Activated CD4-positive, CD25-positive, alpha-beta regulatory T cell treated with anti-CD3 and anti-CD28 coated beads, Interleukin-2, amount 50 U/mL, for 72 hours (primary cell): ENCODE results near the gene SEZ6.
"Not testable (repeated sequence)": the region's sequence is repeated elsewhere in the genome, so short reads cannot be mapped to it uniquely, and the experiment has no call there.

Experiments
- DNase-seq: peaks from one replicate; pipeline ENCODE4 v3.0.0; 2021

Gene SEZ6

GRCh38 chr17:28951428-28951990 is 54.3 kb downstream of the SEZ6 start, which contains the start of gene PHF12:
PHF12 (minus strand) TSS chr17:28951518; CDS start chr17:28950960, 558 bp downstream.
- DNase-seq = peak; percentile 99

DNA sequence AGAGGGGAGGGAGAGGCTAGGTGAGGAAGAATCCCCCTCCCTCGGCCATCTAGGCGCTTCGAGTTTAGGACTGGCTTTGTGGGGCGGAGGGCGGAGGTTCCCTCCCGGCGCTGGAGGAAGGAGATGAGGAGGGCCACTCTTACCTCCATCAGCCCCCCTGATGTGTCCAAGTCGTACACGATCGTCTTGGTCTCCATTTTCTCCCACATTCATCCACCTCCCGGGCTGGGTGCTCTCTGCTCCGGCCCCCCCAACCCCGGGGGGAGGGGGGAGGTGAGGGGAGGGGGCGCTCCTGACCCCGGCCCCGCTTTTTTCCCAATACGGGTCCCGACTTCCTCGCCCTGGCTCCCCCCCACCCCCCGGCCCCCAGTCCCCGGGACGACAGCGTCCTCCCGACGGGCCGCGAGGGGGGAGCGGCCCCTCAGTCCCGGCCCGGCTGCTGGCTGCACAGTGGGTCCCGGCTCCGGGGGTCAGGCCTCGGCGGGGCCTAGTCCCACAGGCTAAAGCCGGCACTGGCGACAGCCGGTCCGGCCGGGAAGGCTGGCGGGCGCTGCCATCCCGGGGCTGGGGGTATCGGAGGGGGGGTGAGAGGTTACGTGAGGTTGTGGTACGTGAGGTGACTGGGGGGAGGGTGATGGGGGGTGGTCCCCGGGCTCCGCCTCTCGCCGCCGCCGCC is 54.9 kb downstream of the SEZ6 start:
- DNase-seq = peak; percentile 43

GRCh38 chr17:28950017-28950751 is 55.6 kb downstream of the SEZ6 start:
- DNase-seq = peak; percentile 53

- DNase-seq = peak; percentile 68
Measured at GRCh38 chr17:28949185-28950016, 56.4 kb downstream of the SEZ6 start.

DNA sequence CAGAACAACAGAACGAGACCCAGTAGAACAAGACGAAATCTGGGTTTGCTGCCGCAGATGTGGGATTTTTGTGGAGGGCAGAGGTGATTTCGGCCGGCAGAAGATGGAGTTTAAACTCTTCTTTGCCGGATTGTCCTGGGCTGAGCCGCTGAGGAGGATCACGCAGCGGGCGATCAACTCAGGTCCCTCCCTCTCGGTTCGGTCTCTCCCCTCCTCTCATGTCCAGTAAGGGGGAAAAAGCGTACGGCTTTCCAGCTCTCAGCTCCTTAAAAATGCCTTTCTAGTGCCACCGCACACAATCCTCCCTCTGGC is 57.0 kb downstream of the SEZ6 start:
- DNase-seq = no peak

DNA sequence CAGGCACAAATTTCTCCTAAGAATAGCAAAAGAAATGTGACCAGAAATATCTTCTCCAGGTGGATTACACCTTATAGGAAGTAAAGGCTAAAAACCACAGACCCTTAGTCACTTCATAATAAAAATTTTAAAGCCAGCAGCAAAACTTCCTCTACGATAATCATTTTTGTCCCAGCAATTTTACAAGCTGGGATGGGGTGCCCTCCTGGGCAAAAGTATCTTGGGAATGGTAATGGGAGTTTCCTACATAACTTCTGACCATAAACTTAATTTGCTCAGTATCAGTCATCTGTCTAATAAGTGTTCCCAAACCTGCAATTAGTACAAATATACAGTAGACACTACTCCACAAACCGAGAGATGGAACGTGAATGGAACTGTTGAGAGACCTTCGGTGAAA is 57.5 kb downstream of the SEZ6 start:
- no peak for DNase-seq

GRCh38 chr17:28947639-28948038 is 58.2 kb downstream of the SEZ6 start:
- no peak for DNase-seq

GRCh38 chr17:28946239-28946638 is 59.6 kb downstream of the SEZ6 start:
- no peak for DNase-seq

- DNase-seq = no peak
Measured at GRCh38 chr17:28944862-28945741, 60.7 kb downstream of the SEZ6 start.

- no peak for DNase-seq
Measured at GRCh38 chr17:28944343-28944742, 61.5 kb downstream of the SEZ6 start.

DNA sequence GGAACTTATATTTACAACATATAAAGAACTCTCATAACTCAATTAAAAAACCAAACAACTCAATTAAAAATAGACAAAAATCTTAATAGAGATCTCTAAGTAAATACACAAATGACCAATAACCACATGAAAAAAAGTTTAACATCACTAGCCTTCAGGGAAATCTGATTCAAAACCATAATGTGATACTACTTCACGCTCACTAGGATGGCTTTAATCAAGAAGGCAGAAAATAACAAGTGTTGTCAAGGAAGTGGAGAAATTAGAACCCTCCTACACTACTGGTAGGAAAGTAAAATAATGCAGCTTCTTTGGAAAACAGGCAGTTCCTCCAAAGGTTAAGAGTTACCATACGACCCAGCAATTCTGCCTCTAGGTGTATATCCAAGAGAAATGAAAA is 62.9 kb downstream of the SEZ6 start:
- DNase-seq = no peak

DNA sequence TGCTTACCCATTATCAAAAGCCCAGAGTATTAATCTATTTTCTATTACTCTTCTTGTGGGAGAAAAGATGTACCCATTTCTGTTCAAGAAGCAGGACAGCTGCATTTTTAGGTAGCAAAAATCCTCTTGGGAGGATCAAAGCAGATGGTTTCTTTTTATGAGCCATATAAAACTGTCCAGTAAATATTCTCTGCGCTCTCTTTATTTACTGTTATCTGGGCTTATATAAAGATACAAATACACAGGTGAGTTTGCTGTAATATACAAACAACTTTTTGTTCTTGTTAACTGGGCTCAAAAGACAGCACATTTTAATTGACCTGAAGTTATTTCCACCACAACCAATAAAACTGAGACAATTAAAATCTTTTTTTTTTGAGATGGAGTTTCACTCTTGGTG is 64.6 kb downstream of the SEZ6 start:
- no peak for DNase-seq

DNA sequence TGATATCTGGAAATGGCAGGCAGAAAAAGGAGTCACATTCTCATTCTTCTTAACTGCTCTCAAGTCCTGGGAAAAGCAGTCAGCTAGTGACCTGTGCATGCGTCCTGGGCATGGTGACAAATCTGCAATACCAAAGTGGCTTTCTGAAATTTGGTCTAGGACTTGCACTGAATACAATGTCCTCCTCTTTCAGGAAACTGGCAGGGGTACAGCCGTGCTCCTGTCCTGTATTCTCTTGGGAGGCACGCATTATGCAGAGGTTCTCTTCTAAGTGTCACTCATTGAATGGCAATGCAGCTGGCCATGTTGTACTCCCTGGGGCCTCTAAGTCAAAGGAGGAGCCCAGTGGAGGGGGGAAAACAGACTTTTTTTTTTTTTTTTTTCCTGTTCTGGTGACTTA is 65.2 kb downstream of the SEZ6 start:
- DNase-seq = no peak

DNA sequence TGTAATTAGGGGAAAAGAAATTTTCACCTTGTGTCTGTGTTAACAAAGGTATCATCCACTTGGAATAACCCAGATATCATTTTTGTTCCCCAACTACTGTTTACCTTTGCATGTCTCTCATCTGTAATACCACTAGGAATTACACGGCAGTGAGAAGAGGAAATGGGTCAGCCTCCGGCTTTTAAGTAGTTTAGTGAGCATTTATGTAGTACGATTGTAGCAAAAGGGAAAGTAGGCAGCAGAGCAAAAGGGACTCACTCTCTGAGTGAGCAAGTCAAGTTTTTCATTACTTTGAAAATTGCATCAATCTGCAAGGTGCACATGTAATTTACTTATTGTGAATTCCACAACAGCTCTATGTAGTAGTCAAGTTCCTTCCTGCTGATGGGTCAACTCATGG is 65.7 kb downstream of the SEZ6 start:
- DNase-seq = no peak

GRCh38 chr17:28938552-28938951 is 67.3 kb downstream of the SEZ6 start:
- no peak for DNase-seq

GRCh38 chr17:28937044-28937729 is 68.6 kb downstream of the SEZ6 start:
- DNase-seq = no peak

DNA sequence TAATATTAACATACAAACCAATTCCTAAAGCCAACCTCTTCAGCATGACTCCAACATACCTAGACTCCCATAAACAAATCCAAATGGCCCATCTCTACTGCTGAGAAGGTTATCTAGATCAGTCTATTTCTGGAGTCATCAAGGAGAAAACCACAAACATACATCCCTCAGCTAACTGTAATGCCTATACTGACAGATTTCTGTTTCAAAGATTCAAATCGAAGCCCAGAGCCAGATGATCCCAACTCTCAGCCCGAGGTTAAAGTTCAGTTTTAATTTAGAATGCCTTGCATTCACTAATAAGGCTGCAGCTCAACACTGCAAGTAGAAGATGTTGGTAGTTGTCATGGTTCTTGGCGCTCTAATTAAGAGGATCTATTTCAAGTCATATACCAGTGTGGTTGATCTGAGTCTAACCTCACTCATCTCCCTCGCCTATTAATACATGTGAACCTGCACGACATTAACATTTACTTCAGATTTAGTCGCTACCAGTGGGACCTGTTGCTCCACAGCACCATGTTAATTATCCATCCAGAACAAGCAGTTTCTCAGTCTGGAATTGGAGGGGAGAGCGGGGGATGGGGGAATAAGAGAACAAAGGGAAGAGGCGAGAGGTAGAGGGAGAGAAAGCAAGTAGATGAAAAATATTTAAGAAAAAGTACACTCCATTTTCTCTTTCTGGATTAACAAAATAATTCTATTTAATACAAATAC is 69.9 kb downstream of the SEZ6 start:
- DNase-seq = no peak

DNA sequence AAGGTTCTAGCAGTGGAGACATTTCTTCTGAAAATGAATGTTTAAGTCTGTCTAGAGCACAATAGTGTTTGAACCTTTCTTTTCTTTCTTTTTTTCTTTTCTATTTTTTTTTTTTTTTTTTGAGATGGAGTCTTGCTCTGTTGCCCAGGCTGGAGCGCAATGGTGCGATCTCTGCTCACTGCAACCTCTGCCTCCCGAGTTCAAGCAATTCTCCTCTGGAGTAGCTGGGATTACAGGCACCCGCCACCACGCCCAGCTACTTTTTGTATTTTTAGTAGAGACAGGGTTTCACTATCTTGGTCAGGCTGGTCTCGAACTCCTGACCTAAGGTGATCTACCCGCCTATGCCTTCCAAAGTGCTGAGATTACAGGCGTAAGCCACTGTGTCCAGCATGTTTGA is 71.3 kb downstream of the SEZ6 start:
- not testable (repeated sequence) for DNase-seq

DNA sequence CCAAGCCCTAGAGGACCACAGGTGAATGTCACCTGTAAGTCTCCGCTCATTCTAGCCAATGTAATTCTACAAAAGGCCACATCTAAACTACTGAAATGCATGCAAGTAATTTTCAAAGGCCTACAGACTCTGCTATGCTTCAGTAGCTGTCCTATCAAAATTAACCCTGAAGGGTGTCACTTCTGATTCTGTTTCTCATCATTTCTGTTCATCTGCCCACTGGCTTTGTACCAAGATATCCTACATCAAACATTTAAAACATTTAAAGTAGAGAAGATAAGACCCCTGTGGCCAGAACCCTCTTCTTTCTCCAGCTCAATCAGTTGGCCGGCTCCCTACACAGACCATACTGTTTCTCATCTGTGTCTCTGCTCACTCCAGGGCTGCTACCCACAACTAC is 76.0 kb downstream of the SEZ6 start:
- no peak for DNase-seq

DNA sequence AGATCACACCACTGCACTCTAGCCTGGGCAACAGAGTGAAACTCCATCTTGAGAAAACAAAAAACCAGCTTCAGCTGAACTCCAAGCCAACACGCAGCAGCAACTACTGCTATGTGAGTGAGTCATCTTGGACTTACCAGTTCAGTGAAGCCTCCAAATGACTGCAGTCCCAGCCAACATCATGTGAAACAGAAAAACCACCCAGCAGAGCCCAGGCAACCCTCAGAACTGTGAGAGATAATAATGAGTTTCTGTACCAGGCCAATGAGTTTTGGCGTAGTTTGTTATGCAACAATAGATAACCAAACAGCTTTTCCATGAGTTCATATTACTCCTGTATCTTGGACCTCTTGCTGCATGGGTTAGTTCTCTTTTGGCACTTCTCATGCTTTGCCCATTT is 77.8 kb downstream of the SEZ6 start:
- peak; percentile 37 for DNase-seq

- DNase-seq = no peak
Measured at GRCh38 chr17:28926786-28927185, 79.0 kb downstream of the SEZ6 start.
